Astrocyte of the spinal cord (primary cell): ENCODE measurements around the gene ANKHD1.
A peak's percentile ranks its signal among the peaks of the same experiment; 100 is the strongest.

ENCODE experiments used
- DNase-seq: peaks from one replicate; pipeline ENCODE4 v3.0.0; 2011; ENCODE audit warnings: low read depth, low spot score
- H3K4me3 ChIP-seq: 2 replicates; pipeline ENCODE4 v1.5.1; 2011; ENCODE audit warnings: low read depth, mild to moderate bottlenecking, low read length, moderate library complexity
- CTCF ChIP-seq: IDR thresholded peaks from 2 replicates; pipeline ENCODE4 v1.5.1; 2012; ENCODE audit warnings: low read depth, mild to moderate bottlenecking, low read length, inconsistent platforms
- in situ Hi-C: cut with HindIII; loops from 2 replicates; pipeline ENCODE4 v1.10.0; 2017; ENCODE audit warnings: low sequenced_read_pairs

Gene ANKHD1

GRCh38 chr5:140554454-140554853 is 152.8 kb downstream of the ANKHD1 start:
- DNase-seq = no peak
- in situ Hi-C loops = no loop called here
- TF ChIP-seq CTCF = no peak
- H3K4me3 ChIP-seq = no peak overlapping the region

- in situ Hi-C loops = no loop called here
- DNase-seq = no peak
- peak overlapping the region; percentile 90 for H3K4me3 ChIP-seq
- no peak for TF ChIP-seq CTCF
Observed at GRCh38 chr5:140555747-140556312, 154.2 kb downstream of the ANKHD1 start.

- in situ Hi-C loops = no loop called here
- no peak for DNase-seq
- H3K4me3 ChIP-seq = peak overlapping the region; percentile 90
- TF ChIP-seq CTCF = no peak
Observed at GRCh38 chr5:140556438-140556837, 154.8 kb downstream of the ANKHD1 start.

- peak; percentile 92 for DNase-seq
- TF ChIP-seq CTCF = no peak
- peak within 1 kb of the TSS; percentile 90 for H3K4me3 ChIP-seq
- in situ Hi-C loops = no loop called here
Observed at GRCh38 chr5:140557136-140557805, 155.6 kb downstream of the ANKHD1 start, which contains the start of gene SRA1. Gene SRA1 (minus strand): TSS chr5:140557473. CDS start chr5:140557452, 21 bp downstream.

GRCh38 chr5:140557965-140558364 is 156.3 kb downstream of the ANKHD1 start:
- DNase-seq = no peak
- H3K4me3 ChIP-seq = no peak overlapping the region
- in situ Hi-C loops = no loop called here
- TF ChIP-seq CTCF = no peak

GRCh38 chr5:140558542-140558941 is 156.9 kb downstream of the ANKHD1 start:
- in situ Hi-C loops = no loop called here
- no peak for TF ChIP-seq CTCF
- no peak for DNase-seq
- no peak overlapping the region for H3K4me3 ChIP-seq
